Thyroid gland (tissue), 4 donors: ENCODE measurements around the gene IPMK.

Source experiments
- POLR2A ChIP-seq, 2 donors: fragments of 450-650 bp; IDR thresholded peaks; one replicate each; pipeline ENCODE4 v1.6.1; 2017; ENCODE audit warnings: antibody characterized with exemption in 2 of 2, mild to moderate bottlenecking in 2 of 2, moderate library complexity in 1 of 2
- TF ChIP-seq, protein P1 (sequence below), 6 experiments: fragments of 200-600 bp in 3 of 6; fragments of 450-650 bp in 3 of 6; sonication (generic) in 3 of 6; IDR thresholded peaks; one replicate each; pipeline ENCODE4 v1.5.1; 2016 to 2019; ENCODE audit warnings: antibody characterized with exemption in 6 of 6, mild to moderate bottlenecking in 2 of 6, inconsistent platforms in 1 of 6, moderate library complexity in 1 of 6

DNA sequence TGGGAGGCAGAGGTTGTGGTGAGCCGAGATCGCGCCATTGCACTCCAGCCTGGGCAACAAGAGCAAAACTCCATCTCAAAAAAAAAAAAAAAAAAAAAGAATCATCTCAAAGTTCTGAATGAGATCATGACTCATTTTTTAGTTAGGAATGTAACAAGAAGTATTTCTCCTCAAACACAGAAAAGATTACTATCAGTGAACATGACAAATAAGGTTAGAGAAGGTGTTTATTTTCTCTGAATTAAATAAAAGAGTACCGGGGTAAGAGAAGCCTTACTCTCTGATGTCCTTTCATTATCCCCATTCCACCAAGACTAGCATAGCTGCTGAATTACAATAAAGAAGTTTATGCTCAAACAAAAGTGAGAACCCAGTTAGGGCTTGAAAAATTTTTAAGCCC lies 50.1 kb downstream of the IPMK start:
- TF ChIP-seq, protein P1, sequence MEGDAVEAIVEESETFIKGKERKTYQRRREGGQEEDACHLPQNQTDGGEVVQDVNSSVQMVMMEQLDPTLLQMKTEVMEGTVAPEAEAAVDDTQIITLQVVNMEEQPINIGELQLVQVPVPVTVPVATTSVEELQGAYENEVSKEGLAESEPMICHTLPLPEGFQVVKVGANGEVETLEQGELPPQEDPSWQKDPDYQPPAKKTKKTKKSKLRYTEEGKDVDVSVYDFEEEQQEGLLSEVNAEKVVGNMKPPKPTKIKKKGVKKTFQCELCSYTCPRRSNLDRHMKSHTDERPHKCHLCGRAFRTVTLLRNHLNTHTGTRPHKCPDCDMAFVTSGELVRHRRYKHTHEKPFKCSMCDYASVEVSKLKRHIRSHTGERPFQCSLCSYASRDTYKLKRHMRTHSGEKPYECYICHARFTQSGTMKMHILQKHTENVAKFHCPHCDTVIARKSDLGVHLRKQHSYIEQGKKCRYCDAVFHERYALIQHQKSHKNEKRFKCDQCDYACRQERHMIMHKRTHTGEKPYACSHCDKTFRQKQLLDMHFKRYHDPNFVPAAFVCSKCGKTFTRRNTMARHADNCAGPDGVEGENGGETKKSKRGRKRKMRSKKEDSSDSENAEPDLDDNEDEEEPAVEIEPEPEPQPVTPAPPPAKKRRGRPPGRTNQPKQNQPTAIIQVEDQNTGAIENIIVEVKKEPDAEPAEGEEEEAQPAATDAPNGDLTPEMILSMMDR (IDR thresholded peaks at IDR 0.05), result no peak
- no peak for TF ChIP-seq POLR2A (IDR thresholded peaks at IDR 0.05)
